Measurements from ENCODE around the gene KRTAP10-12.

The KRTAP10-12 gene

DNA sequence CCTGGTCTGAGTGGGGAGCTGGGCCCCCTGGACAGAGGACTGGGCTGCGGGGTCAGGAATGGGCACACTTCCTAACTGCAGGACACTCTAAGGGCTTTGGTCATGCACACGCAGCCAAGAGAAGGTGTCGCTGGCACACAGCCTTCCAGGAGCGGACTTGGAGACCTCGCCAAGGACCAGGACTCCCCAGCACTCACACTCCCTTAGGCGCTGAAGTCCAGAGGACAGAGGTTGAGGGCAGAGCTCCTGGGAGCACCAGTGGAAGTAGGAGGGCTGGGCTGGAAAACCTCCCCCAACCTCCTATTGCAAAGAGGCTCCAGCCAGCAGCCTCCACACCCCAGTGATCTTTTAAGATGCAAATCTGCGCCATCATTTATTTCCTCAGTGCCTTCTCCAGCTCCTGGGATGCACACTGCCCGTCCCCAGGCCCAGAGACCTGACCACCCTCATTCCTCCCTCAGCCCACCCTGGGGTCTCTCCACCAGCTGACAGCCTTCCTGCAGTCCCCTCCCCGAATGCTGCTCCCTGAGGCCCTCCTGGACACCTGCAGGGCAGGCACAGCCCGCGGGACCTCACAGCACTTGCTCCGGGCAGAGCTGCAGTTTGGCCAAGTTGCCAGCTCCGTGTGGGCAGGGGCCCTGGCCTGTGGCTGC is 11.4 kb downstream of the KRTAP10-12 start:
- no peak for DNase-seq (ENCODE audit: low read depth, low spot score)
- no peak overlapping the region for H3K4me3 ChIP-seq (ENCODE audit: low read length)

DNA sequence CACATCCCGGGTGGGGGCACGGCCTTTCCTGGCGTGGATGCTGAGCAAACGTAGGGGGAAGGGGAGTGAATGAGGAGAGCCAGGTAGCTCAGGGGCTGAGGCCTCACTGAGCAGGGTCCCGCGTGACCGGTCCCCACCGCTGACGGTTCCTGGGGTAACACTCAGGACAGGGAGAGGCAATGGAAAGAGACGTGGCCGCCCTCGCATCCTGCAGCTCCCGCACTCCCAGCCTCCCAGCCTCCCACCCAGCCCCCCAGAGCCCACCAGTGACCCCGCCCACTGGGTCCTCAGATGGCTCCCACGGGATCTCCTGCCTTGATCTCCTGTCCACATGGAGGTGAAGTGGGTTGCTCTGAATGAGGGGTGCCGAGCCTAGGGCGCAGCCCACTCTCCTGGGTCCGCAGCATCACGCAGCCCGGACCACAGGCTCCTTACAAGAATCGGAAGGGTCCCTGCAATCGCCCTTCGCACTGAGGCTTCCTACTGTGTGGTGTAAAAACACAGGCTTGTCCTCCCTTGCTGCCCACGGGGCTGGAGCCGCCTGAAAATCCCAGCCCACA is 12.0 kb downstream of the KRTAP10-12 start:
- no peak overlapping the region for H3K4me3 ChIP-seq (ENCODE audit: low read length)
- DNase-seq (ENCODE audit: low read depth, low spot score), result no peak

DNA sequence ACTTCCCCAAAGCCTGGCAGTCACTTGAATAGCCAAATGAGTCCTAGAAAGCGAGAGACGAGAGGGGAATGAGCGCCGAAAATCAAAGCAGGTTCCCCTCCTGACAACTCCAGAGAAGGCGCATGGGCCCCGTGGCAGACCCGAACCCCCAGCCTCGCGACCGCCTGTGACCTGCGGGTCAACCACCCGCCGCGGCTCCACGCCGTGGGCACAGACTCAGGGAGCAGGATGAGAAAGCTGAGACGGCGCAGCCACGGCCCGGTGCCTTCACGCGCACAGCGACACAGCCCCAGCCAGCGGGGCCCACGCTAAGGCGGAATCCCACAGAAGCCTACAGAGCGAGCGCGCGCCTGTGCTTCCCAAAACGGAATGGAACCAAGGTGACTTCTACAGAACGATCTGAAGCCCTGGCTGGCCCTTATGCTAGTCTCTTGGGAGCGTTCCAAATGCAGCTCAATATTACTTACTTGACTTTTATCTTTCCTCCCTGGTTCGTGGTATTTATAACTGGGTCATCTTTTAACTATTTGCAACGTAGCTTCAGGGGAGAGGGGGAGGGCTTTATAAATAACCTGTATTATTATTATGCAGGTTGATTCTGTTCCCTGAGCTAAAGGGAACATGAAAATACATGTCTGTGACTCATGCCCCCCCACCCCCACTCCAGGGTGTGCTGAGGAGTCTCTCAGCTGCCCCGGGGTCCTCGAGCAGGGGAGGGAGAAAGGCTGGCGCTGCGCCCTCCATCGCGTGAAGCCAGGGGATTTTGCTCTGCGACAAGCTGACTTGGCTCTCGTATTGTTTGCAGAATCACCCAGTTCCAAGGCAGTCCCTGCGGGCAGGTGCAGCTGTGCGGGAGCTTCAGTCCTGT is 12.7 kb downstream of the KRTAP10-12 start:
- DNase-seq (ENCODE audit: low read depth, low spot score), result no peak
- no peak overlapping the region for H3K4me3 ChIP-seq (ENCODE audit: low read length)

DNA sequence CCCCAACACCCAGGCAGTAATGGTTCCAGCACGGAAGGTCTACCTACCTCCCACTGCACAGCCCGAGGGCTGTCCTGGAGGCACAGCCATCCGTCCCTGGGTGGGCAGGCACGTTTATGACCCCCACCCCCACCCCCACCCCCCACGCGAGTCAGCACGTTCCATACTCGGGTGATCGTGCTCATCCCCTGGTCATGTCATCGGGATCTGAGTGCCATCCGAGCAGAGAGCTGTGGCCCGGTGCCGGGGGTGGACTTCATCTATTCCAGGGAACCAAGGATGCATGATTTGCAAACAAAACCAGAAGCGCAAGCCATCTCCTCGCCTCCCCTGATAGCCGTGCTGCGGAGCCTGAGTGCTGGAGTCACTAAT is 13.3 kb downstream of the KRTAP10-12 start:
- no peak overlapping the region for H3K4me3 ChIP-seq (ENCODE audit: low read length)
- DNase-seq (ENCODE audit: low read depth, low spot score), result no peak

DNA sequence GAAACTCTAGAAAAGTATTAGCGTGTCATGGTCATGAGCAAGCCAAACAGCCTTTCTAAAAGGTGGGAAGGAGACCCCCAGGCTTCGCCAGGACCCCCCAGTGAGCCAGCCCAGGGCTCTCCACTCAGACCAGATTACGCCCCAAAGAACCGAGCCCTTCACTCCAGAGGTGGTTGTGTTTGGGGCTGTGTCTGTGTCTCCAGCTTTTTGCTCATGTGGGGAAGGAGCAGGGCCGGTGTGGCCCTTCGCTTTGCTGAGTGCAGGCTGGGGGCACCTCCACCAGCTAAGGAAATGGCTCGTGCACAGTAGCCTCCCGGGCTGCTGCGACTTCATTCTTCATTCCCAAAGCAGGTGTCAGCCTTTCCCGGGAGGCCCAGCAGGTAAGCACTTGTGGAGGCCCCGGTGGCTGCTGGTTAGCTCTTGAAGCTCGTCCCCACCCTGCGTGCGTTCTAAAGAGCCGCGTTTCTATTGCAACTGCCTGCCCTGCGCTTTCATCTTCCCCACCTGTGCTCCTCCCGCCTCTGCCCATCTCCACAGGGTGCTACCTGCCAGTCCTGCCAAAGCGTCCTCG is 13.9 kb downstream of the KRTAP10-12 start:
- no peak for DNase-seq (ENCODE audit: low read depth, low spot score)

DNA sequence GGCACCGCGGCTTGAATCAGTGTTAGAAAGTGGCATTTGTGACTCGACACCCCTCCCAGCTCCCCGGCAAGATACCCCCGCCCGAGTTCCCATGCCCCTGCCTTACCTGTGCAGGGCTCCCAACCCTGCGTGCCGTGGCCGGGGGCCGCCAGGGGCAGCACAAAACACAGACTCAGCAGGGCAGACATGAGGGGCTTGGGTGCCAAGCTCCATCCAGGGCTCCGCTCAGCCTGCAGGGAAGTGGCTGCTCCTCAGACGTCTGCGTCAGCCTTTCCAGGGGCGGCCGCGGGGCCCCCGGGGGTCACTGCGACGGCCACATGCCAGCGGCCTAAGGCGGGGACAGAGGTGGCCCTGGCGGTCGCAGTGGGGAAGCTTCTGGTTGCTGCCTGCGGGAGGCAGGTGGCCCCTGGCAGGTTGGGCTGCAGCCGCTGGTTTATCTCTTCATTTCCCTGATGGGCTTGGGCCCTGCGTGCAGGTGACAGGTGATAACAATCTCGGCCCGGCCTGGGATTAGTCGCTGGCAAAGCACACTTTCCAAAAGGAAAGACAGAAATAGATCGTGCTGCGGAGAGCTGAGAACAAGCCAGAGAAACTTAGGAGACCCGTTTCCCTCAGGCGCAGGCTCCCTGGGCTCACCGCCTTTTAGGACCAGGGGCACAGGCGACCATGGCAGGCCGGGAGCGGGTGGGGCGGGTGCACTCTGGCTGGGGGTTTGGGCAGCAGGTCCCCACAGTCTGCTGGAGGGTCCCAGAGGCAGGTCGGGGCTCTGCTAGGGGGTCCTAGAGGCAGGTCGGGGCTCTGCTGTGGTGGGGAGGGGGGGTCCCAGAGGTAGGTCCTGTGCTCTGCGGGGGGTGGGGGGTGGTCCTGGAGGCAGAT is 14.6 kb downstream of the KRTAP10-12 start, which contains the start of gene TSPEAR:
Gene TSPEAR, minus strand, starts transcription at position 246 of the 876 bp plus-strand sequence. Its CDS starts 58 bp downstream, at position 188.
- no peak for DNase-seq (ENCODE audit: low read depth, low spot score)
- no peak within 1 kb of the TSS for H3K4me3 ChIP-seq (ENCODE audit: low read length)

More for the DNA sequence above, 13.9 kb downstream of the KRTAP10-12 start:
- H3K4me3 ChIP-seq (ENCODE audit: low read length), result no peak overlapping the region

DNA sequence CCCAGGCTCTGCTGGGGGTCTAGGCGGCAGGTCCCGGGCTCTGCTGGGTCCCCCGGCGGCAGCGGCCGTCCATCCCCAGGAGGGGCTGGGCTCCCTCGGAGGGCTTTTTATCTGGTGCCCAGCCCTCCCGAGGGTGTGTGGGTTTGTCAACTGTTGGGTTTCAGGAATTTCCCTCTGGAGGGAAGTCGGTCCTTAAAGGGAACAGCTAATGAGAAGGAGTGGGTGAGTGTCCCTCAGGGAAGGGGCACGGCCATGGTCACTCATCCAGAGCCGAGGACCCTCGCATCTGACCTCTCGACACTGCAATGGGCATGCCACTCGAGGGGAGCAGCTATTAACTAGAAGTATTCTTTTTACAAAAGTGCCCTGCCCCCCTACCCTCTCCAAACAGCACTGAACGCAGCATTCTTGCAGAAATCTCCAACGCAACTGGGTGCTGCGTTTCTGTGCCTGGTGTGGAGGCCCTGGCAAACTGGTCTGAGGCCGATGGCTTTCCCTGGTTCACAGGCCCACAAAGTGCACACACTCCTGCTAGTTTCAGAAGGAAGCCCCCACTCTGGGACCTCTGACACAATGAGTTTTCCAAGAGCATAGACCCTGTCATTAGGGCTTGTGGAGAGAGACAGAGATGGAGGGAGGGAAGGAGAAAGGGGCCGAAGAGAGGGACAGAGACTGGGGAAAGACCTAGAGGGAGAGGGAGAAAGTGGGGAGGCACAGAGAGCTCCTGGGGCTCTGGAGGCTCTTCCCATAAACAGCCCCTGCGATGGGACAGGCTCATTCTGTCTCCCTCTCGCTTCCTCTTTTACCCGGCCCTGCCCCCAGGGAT is 15.4 kb downstream of the KRTAP10-12 start:
- DNase-seq (ENCODE audit: low read depth, low spot score), result no peak
- H3K4me3 ChIP-seq (ENCODE audit: low read length), result no peak overlapping the region

DNA sequence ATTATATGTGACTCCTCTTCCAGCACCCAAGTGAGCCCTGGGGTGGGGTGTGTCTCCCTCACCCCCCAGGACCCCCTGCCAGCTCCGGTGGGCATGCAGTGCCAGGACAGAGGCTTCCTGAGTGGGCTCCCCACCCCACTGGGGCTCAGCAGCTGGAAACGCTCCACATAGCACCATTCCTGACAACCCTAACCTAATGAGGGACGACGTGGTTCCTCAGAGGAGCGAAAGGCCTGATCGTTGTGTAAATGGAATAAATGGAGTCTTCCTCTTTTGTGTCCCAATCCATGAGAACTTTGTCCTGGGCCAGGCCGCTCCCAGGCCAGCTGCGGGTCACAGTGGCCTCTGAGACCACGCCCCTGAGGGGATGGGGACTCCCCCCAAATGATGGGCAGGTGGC is 16.2 kb downstream of the KRTAP10-12 start:
- no peak overlapping the region for H3K4me3 ChIP-seq (ENCODE audit: low read length)
- DNase-seq (ENCODE audit: low read depth, low spot score), result no peak

DNA sequence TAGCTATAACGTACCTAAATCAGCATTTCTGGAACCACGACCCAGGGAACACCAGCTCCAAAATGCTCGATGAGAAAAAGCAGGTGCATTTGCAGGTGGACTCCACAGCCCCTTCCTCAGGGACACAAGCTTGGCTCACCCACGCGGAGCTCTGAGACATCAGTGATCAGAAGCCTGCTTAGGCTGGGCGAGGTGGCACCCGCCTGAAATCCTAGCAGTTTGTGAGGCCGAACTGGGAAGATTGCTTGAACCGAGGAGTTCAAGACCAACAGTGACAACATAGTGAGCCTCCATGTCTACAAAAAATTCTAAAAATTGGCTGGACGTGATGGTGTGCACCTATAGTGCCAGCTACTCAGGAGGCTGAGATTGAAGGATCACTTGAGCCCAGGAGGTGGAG is 16.9 kb downstream of the KRTAP10-12 start:
- no peak for DNase-seq (ENCODE audit: low read depth, low spot score)
- H3K4me3 ChIP-seq (ENCODE audit: low read length), result no peak overlapping the region

DNA sequence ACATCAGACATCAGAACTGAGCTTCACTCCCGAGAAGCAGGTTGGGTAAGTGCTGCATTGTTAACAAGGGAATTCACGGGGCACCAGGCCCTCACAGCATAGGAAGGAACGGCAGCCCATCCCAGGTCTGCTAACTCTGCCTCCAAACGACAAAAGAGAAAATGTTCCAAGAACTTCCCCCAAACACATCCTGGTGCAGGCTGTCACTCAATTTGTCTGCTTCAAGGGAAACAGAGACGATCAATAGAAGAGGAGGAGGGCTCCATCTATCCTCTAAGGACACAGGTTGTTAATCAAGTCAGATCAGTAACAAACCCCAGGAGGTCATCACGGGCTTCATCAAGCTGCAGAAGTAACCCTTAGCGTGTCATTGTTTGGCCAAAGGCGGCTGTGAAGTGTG is 17.9 kb downstream of the KRTAP10-12 start:
- H3K4me3 ChIP-seq (ENCODE audit: low read length), result no peak overlapping the region
- no peak for DNase-seq (ENCODE audit: low read depth, low spot score)

DNA sequence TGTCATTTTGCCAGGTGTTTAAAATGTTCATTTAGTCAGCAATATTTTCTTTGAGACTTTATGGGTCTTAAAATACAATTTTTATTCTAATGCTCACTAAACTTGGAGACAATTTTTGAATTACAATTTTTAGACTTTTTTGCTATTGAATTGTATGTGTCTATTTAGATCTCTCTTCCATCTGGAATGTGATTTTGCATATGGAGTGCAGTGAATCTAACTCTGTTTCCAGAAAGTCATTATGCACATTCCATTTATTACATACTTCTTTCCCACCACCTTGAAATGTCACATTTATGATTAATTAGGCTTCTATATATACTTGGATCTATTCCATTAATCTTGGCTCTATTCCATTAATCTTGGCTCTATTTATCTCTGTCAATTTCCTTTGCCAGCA is 20.0 kb downstream of the KRTAP10-12 start:
- no peak overlapping the region for H3K4me3 ChIP-seq (ENCODE audit: low read length)
- no peak for DNase-seq (ENCODE audit: low read depth, low spot score)

DNA sequence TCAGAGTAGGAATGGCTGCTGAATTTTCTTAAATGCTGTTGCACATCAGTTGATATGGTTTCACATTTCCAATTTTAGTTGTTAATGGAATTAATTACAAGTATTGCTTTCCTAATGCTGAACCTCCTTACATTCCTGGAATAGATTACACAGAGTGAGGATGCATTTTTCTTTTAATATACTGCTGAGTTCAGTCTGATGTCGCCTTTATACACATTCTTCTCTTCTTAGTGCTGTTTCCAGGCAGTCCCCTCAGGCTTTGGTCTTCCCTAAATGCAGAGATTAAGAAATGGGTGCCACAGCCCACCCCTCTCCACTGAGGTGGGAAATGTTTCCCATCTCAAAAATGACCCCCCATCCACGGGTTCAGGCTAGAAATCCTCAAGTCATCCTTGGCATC is 21.1 kb downstream of the KRTAP10-12 start:
- no peak for DNase-seq (ENCODE audit: low read depth, low spot score)
- no peak overlapping the region for H3K4me3 ChIP-seq (ENCODE audit: low read length)

DNA sequence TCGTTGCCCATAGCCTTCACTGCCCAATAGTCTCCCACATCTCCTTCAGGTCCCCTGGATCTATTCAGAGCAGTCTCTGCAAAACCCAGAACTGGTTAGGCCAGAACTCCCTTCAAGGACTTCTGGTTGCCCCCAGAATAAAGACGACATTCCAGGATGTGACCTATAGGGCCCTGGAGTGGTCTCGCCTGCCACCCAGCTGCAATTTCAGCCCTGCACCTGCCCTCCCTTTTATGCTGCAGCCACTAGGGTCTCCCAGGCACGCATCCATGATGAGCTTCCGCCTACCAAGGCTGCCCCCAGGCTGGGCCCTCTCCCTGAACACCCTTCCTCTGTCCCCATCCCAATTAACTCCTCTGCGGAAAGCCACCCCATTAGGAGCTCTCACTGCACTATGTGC is 21.6 kb downstream of the KRTAP10-12 start:
- no peak for DNase-seq (ENCODE audit: low read depth, low spot score)

DNA sequence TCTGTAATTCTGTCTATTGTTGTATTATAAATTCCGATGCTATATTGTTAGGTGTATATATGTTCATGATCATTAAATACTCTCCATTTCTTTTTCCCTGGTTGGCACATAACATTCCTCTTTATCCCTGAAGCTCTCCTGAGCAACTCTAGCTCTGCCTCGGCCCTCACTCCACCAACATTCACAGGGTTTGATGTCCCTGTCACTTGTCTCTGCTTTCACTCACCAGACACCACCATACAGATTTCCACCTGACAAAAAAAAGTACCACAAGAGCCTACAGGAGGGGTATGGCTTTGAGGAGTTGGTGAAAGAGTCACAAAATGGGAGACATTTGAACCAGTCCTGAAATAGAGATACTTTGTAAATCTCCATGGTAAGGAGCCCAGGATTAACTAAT is 23.2 kb downstream of the KRTAP10-12 start:
- no peak overlapping the region for H3K4me3 ChIP-seq (ENCODE audit: low read length)
- DNase-seq (ENCODE audit: low read depth, low spot score), result no peak

More for the DNA sequence above, 21.6 kb downstream of the KRTAP10-12 start:
- no peak overlapping the region for H3K4me3 ChIP-seq (ENCODE audit: low read length)

DNA sequence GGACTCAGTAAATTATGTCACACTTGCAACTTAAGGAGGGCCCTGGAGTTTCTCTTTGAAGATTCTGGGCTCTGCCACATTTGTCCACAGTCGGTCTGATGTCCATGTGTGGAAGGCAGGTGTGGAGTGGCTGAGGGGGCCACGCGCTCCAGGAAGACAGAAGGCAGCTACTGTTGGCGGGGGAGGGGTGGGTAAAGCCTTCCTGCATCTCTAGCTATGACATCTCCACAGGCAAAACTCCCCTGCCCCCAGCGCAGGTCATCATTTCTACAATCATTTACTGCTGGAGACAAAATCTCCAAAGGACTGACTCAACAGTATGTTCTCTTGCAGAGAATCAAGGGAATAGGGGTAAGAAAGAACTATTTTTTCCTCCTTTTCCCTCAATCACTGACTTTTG is 25.8 kb downstream of the KRTAP10-12 start:
- H3K4me3 ChIP-seq (ENCODE audit: low read length), result no peak overlapping the region
- no peak for DNase-seq (ENCODE audit: low read depth, low spot score)

DNA sequence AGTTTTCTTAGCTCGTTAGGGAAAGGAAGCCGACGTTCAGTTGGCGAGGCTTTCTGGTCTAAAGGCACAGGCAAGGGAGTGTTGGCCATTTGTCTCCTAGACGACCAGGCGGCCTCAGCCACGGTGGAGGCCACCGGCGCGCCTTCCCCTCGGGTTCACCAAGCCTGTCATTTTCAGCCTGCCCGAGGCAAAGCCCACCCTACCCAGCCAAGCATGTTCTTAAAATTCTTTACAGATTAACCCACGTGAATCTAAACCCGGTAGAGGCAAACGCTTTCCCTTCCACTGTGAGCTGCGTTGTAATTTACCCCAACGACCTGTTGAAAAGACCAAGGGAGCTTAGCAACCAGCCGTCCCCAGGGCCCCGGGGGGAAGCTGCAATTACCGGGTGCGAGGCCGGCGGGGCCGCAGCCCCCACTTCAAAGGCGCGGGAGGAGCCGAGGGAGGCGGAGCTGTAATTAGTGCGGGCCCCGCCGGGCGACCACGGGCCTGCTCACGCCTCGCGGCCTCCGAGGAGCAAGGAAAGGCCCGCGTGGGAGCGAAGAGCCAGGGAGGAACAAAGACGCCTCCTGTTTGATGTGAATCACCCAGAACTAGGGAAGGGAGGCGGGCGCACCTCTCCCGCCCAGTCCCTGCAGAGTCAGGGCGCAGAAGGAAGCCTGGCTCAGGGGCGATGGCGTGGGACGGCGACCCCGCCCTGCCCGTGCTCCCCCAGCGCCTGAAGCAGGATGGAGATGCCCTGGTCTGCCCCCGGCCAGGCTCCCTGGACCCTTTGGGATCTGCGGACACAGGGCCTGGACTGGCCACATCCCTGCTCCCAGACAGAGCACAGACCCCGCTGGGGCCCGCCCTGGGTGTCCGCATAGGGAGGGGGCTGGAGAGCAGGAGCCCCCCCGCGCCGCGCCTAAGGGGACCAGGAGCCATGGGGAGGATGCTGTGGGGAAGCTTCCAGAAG is 26.5 kb downstream of the KRTAP10-12 start:
- H3K4me3 ChIP-seq (ENCODE audit: low read length), result no peak overlapping the region
- DNase-seq (ENCODE audit: low read depth, low spot score), result peak; percentile 12

DNA sequence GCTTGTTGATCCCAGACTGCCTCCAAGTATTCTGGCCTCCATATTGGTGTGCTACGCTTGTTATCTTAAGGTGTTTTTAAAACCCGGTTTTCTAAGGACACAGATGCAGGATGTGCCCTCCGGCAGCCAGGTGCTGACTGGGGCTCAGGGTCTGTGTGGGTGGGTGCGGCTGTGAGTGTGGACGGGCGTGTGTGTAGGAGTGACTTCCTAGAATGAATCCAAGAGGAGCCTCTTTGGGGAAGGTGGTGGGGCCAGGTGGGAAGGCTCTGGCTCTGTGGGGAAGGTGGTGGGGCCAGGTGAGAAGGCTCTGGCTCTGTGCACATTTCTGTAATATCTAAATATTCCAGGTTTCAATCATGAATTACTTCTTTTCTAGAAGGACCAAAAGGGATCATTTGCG is 27.2 kb downstream of the KRTAP10-12 start:
- no peak for DNase-seq (ENCODE audit: low read depth, low spot score)
- no peak overlapping the region for H3K4me3 ChIP-seq (ENCODE audit: low read length)

Measured in Jurkat, Clone E6-1 (cell line).